ENCODE data around the gene JADE1.

JADE1 gene

DNA sequence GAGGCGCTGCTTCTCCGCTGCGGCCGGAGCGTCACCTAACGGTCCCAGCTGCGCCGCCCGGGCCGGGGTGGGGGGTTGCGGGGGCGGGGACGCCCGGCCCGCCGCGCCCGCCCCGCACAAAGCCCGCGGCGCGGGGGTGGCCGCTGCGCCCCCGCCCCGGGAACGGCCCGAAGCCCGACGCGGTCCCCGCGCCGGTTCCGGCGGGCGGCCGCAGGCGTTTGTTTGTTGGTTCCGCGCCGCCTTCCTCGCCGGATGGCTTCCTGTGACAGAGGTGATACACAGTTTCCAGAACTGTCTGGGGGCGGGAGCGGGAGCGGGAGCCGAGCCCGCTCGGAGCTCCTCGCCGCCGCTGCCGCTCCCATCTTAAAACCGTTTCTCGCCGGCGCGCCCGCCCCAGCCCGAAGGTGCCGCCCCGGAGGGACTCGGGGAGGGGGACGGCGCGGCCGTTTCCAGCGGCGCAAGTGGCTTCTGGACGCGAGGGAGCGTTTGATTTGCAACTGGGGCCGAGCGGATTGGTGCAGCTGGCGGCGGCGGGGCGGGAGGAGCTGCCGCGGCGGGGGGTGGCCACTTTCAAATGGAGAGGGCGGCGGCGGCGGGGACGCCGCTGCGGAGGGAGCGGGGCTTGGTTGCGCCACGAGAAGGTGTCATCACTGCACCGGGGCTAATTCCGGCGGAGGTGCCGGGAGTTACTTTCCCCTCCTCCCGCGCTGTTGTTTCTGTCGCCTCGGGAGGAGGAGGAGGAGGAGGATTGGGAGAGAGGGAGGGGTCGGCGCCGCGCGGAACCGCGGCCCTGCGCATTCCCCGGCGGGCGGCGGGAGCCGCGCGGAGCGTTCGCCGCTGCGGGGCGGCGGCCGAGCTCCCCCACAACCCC, 2.3 kb downstream of the JADE1 start (continued):
- TF ChIP-seq, protein P1, sequence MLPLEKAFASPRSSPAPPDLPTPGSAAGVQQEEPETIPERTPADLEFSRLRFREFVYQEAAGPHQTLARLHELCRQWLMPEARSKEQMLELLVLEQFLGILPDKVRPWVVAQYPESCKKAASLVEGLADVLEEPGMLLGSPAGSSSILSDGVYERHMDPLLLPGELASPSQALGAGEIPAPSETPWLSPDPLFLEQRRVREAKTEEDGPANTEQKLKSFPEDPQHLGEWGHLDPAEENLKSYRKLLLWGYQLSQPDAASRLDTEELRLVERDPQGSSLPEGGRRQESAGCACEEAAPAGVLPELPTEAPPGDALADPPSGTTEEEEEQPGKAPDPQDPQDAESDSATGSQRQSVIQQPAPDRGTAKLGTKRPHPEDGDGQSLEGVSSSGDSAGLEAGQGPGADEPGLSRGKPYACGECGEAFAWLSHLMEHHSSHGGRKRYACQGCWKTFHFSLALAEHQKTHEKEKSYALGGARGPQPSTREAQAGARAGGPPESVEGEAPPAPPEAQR (tag by site-specific recombination; IDR thresholded peaks at IDR 0.05), result no peak
- TF ChIP-seq ZNF548 (tag by site-specific recombination; IDR thresholded peaks at IDR 0.05) (no peak), ZNF624 (tag by site-specific recombination; IDR thresholded peaks at IDR 0.05) (no peak), CTCF (tag by site-specific recombination; IDR thresholded peaks at IDR 0.05) (no peak), ZSCAN30 (tag by site-specific recombination; IDR thresholded peaks at IDR 0.05) (peak; percentile 54; the same call in 1 of the 2 replicates), SALL2 (tag by site-specific recombination; IDR thresholded peaks at IDR 0.05; ENCODE audit: borderline replicate concordance) (no peak), ZNF426 (tag by site-specific recombination; IDR thresholded peaks at IDR 0.05) (no peak), GLIS2 (tag by site-specific recombination; IDR thresholded peaks at IDR 0.05) (peak; percentile 83), ZNF23 (tag by site-specific recombination; IDR thresholded peaks at IDR 0.05; ENCODE audit: borderline replicate concordance) (no peak)
- TF ChIP-seq, protein P2, sequence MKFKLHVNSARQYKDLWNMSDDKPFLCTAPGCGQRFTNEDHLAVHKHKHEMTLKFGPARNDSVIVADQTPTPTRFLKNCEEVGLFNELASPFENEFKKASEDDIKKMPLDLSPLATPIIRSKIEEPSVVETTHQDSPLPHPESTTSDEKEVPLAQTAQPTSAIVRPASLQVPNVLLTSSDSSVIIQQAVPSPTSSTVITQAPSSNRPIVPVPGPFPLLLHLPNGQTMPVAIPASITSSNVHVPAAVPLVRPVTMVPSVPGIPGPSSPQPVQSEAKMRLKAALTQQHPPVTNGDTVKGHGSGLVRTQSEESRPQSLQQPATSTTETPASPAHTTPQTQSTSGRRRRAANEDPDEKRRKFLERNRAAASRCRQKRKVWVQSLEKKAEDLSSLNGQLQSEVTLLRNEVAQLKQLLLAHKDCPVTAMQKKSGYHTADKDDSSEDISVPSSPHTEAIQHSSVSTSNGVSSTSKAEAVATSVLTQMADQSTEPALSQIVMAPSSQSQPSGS (tag by site-specific recombination; IDR thresholded peaks at IDR 0.05; ENCODE audit: low read depth), result no peak

DNA sequence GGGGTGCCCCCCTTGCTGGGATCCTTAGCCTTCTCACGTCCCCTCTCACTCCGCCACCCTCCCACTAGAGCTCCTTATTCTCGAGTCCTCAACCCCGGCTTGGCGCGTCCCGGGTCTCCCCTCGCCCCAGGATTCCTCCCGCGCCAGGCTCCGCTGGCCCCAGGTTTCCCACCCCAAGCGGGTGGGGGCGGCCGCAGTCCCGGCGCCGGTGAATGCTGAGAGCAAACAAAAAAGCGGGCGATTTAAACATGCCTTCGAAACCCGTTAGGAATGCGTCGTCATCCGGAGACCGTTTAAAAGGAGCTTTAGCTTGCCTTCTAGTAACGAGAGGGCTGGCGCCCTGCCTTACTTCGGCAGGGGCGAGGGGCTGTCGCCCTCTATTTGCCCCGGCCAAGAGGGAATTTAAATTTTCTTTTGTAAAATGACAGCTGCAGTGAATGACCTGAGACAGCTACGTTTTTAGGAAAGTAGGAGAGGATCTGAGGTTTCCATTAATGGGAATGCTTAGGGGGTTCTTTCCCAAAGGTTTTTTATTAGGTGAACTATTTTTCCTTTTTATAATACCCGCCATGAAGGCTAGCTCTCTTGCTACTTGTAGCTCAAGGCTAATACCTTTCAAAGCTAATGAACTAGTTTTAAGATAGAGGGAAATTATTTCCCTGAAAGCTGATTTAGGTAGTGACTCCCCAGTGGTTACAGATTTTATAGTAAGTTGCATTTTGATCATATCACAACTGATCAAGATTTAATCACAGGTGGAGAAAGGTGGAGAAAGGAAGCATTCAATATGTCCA, 3.1 kb downstream of the JADE1 start:
- ChIA-PET CTCF (interaction anchor here (0.6 to 1.4 kb wide), 7 partner anchors 19 to 1909 kb away, joined by 3 read pairs; no protein-coding TSS in a partner anchor), POLR2A (interaction anchor here (0.7 to 2.2 kb wide), 7 partner anchors 8 to 931 kb away, joined by 3 to 13 read pairs (median 4); partner anchors contain the start of gene SCLT1)
- peak; percentile 50; the same call in 1 of the 2 replicates for TF ChIP-seq ZBTB20 (tag by site-specific recombination; IDR thresholded peaks at IDR 0.05)
- TF ChIP-seq ZXDB (tag by site-specific recombination; IDR thresholded peaks at IDR 0.05), result no peak
- TF ChIP-seq, protein P3, sequence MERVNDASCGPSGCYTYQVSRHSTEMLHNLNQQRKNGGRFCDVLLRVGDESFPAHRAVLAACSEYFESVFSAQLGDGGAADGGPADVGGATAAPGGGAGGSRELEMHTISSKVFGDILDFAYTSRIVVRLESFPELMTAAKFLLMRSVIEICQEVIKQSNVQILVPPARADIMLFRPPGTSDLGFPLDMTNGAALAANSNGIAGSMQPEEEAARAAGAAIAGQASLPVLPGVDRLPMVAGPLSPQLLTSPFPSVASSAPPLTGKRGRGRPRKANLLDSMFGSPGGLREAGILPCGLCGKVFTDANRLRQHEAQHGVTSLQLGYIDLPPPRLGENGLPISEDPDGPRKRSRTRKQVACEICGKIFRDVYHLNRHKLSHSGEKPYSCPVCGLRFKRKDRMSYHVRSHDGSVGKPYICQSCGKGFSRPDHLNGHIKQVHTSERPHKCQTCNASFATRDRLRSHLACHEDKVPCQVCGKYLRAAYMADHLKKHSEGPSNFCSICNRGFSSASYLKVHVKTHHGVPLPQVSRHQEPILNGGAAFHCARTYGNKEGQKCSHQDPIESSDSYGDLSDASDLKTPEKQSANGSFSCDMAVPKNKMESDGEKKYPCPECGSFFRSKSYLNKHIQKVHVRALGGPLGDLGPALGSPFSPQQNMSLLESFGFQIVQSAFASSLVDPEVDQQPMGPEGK (tag by site-specific recombination; IDR thresholded peaks at IDR 0.05), result no peak; the same call in 1 of the 2 replicates
- TF ChIP-seq GLIS2 (tag by site-specific recombination; IDR thresholded peaks at IDR 0.05), result peak; percentile 77
- TF ChIP-seq ZNF660 (tag by site-specific recombination; IDR thresholded peaks at IDR 0.05), result 0 out of 2 replicates have a peak, but pooled peaks have one; percentile 31
- TF ChIP-seq, protein P4, sequence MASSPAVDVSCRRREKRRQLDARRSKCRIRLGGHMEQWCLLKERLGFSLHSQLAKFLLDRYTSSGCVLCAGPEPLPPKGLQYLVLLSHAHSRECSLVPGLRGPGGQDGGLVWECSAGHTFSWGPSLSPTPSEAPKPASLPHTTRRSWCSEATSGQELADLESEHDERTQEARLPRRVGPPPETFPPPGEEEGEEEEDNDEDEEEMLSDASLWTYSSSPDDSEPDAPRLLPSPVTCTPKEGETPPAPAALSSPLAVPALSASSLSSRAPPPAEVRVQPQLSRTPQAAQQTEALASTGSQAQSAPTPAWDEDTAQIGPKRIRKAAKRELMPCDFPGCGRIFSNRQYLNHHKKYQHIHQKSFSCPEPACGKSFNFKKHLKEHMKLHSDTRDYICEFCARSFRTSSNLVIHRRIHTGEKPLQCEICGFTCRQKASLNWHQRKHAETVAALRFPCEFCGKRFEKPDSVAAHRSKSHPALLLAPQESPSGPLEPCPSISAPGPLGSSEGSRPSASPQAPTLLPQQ (tag by site-specific recombination; IDR thresholded peaks at IDR 0.05), result peak; percentile 71; the same call in 1 of the 2 replicates
- 0 out of 2 replicates have a peak, but pooled peaks have one; percentile 2 for TF ChIP-seq IKZF3 (tag by site-specific recombination; IDR thresholded peaks at IDR 0.05)
- peak; percentile 77 for TF ChIP-seq PRDM10 (tag by site-specific recombination; IDR thresholded peaks at IDR 0.05)
- peak; percentile 6 for TF ChIP-seq ZBTB8A (tag by site-specific recombination; IDR thresholded peaks at IDR 0.05)
- TF ChIP-seq ZIC2 (tag by site-specific recombination; IDR thresholded peaks at IDR 0.05), result peak; percentile 73
- Histone ChIP-seq H3K4me1 (ENCODE audit: control insufficient read depth, insufficient read depth, low read length) (no peaks in the 10 kb centered on the region), H3K4me3 (ENCODE audit: low read depth, low read length) (peak overlapping the region; percentile 71), H3K9me3 (ENCODE audit: control insufficient read depth, insufficient read depth, low read depth, low read length) (no peaks in the 10 kb centered on the region), H3K36me3 (ENCODE audit: control insufficient read depth in 2 of 2, insufficient read depth in 1 of 2, low read length in 2 of 2) (no peaks in the 10 kb centered on the region), H3K27ac (ENCODE audit: extremely low read depth, low read depth, low read length) (peak overlapping the region; percentile 95)

Measured in HEK293 (cell line).